SW 1271 (cell line): Measurements from ENCODE around the gene PLK1.
"Not testable (repeated sequence)": the region's sequence is repeated elsewhere in the genome, so short reads cannot be mapped to it uniquely, and the experiment has no call there.

Experiments
- DNase-seq, 2 experiments: peaks; one replicate each; lab custom pipeline; 2025; lab: John Stamatoyannopoulos, UW

PLK1 gene

GRCh38 chr16:23678430-23679273 is at the start of gene PLK1:
Gene PLK1 (plus strand): TSS chr16:23678889. CDS start chr16:23678933, 44 bp downstream.
- DNase-seq = peak; percentile 36 to 74

DNA sequence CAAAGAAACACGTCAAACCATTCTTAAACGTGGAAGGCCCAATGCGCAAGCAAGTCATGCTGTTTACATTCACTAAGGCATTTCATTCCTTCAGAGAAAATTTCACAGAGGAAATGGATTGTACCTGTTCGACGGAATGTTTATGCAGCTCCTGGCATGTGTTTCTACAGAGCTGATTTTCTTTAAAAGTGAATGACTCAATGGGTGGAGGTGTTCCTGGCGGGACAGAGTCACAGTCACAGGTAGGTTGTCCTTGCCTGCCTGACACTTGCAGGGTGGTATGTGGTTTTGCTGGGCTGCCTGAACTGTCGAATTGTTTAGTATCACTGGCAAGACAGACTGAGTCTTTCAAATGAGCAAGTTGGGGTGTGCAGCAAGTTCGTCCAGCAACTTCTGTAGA is 49.2 kb upstream of the PLK1 start:
- no peak for DNase-seq

- DNase-seq = not testable (repeated sequence)
Observed at GRCh38 chr16:23631874-23632273, 46.8 kb upstream of the PLK1 start.

- no peak for DNase-seq
Observed at GRCh38 chr16:23634461-23635036, 44.1 kb upstream of the PLK1 start.

DNA sequence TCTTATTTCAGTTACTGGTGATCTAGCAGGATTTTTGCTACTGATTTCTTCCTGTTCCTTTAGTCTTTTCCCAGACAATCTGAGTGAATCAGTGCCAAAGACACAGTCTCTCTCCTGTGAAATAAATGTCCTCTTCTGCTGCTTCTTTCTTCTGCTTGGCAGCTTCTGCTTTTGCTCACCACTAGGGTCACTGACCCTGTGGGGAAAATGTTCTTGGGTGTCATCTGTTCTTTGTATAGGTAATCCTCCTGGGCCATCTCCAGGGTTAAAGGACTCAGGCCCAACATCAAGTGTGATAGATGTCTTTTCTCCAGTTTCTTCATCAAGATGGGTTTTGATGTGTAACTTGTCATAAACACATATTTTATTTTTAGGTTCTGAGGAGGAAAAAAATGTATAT is 42.7 kb upstream of the PLK1 start:
- no peak for DNase-seq

DNA sequence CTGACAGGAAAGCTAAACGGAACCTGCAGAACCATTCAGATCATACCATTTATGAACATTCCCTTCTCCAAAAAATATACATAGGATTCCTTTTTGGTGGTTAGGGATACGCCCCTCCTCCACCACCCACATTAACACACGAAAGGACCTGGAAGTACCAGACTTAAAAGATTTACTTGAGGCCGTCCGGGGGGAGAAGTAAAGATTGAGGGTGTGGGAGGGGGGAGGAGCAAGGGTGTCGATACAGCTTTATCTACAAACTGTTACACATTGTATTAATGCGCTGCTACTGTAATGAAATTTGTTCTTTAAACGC is 38.1 kb upstream of the PLK1 start:
- no peak for DNase-seq

- DNase-seq = peak; percentile 45 to 87
Observed at GRCh38 chr16:23640931-23641765, 37.5 kb upstream of the PLK1 start, which contains the start of the genes DCTN5 and PALB2. Gene DCTN5 (plus strand): TSS chr16:23641466. CDS start chr16:23641543, 77 bp downstream. Gene PALB2 (minus strand): TSS chr16:23641310. CDS start chr16:23641157, 153 bp downstream.

- no peak for DNase-seq
Observed at GRCh38 chr16:23642246-23642774, 36.4 kb upstream of the PLK1 start.

DNA sequence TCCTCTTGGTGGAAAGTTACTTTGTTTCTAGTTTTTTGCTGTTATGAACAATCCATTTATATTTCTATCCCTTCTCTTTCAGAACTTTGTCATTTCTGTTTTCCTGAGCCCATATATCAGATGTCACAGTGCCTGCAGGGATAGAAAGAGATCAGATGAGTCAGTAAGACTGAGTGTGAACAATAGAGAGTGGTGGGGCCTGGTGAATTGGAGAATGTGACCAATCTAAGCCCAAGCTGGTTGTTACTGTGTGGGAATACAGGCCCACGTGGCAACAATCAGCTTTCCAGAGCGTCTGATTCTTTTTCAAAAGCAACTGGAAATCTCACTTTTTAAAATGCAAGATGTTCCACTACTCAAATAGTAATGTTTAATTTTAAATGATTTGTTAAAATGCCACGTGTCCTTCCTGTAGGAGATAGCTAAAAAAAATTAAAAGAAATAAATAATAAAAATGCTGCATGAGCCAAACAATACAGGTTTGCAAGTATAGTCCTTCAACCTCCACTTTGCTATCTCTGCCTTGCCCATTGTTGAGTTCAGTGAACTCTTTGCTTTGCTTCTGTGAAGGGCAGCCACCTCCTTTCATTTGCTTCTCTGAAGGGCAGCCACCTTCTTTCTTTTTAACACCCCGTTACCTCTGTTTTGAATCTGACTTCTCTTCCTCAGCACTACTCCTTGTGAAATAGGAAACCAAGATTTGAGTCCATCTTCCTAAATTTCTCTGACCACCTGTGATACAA is 27.8 kb upstream of the PLK1 start:
- no peak for DNase-seq

- DNase-seq = no peak
Observed at GRCh38 chr16:23651943-23652468, 26.7 kb upstream of the PLK1 start.

GRCh38 chr16:23663918-23664317 is 14.8 kb upstream of the PLK1 start:
- DNase-seq = no peak

DNA sequence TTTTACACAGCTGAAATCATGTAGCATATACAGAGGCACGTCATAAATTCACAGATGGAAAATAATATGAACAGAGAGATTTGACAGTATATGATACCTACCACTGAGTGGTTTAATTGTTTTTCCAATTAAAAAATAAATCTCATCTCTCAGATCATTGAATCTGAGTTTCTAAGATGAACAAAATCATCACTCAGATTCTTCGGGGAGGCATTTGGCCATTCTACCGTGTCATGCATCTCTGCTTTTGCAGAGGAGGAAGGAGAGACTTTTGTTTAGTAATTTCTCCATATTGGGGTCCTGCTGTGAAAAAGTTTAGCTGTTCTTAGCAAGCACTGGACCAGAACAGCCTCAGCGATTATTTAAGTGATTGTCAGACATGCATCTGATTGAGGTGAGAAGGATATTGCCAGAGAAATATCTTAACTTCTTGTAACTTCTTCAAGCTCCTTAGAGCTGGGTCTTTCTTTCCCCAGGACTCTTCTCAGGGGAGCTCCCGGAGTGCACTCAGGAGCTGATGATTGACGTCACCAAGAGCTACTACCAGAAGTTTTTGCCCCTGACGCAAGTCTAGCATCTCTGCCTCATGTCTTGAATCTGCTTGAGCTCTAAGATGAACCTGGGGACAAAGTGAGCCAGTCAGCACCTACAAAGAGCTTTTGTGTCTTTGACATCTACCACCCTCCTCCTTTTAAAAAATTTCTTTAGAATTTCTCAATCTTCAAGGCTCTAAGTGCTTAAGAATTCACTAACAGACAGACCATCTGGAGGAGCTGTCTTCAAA is 11.9 kb upstream of the PLK1 start:
- no peak for DNase-seq

DNA sequence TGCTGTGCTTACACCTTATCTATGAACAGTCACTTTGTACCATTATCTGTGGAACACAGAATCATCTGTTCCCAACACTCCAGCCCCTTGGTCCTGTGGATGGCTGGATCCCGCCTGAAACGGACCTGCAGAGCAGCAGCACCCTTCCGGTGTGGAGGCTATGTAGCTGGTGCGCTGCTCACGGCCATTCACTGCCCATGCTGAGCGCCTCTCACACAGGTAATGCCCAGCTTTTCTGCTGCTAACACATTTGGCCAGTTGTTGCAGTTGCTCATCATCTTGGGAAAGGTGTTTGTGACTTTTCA is 11.4 kb upstream of the PLK1 start:
- no peak for DNase-seq

GRCh38 chr16:23668225-23668624 is 10.5 kb upstream of the PLK1 start:
- DNase-seq = no peak

- no peak for DNase-seq
Observed at GRCh38 chr16:23668873-23669272, 9.8 kb upstream of the PLK1 start.

DNA sequence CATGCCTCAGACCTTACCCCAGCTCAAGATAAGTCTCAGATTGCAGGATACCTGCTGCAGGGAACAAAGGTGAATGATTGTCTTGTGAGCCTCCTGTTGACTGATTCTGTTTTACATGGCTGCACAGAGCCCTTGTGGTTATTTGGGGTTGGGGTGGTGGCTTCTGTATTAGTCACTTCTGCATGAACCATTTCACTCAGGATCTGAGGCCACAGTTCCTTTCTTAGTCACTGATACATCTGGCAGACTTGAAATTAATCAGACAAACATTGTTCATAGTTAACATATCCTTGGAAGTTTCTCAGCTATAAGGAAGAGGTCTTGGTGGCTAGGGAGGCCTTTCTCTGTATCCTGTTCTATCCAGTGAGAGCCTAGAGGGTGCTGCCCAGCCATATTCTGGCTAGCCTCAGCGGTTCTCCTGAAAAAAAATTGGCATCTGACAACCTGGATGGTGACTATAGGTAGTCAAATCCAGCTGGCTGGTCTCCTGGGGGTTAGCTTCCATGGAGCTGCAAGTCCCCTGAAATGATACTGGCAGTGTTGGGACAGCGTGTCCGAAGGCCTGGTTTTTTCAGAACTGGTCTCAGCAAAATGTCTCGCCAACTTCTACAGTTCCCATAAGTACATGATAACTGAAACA is 8.4 kb upstream of the PLK1 start:
- no peak for DNase-seq

GRCh38 chr16:23673971-23674614 is 4.6 kb upstream of the PLK1 start:
- no peak for DNase-seq

DNA sequence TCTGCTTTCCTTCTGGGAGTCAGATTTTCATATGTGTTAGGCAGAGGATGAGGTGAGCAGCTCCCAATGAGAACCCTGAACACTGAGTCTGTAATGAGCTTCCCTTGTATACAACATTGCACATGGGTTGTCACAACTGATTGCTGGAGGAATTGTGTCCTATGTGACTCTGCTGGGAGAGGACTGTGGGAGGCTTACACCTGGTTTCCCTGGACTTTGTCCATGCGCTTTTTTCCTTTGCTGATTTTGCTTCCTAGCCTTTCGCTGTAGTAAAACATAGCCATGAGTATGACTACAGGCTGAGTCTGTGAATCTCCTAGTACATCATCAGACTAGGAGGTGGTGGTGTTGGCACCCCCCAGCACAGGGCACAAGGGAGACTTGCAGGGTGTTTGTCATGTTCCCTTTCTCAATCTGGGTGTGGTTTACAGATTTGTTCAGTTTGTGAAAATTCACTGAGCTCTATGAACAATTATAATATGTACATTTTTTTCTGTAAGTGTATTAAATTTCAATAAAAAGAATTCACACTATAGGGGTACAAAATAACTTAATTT is 1.7 kb upstream of the PLK1 start:
- no peak for DNase-seq

DNA sequence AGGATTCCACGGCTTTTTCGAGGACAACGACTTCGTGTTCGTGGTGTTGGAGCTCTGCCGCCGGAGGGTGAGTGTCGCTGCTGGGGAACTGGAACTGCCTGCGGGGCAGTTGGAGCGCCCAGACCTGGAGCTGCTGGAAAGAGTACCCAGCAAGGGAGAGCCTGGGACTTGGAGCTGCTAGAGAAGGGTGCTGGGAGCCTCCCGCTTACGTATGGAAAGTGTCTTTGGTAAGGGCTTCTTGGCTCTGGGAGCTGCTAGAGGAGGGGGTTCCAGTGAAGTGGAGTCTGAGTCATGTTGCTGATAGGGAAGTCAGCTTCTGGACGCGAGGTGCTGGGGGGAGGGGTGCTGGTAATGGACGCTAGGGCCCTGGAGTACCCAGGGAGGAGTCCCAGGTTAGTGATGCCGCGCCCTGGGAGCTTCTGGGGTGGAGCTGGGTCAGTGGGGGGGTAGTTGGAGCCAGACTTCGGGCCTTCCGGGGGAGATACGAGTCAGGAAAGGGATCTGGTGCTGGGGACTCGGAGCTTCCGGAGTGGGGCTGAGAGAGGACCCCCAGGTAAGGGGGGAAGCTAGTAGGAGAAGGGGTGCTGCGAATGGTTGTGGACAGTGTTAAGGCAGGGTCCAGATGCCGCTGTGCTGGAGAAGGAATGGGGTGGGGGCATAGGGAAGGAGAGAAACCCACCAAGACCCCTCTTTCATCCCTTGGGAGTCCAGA is 741 bp downstream of the PLK1 start:
- peak in 1 of 2 experiments; percentile 5 for DNase-seq
